ENCODE data around the gene LRMDA. TPM values are rescaled to one million over a fixed set of nuclear protein-coding genes. Genes with fewer than 3 reads are reported as not detected.

The LRMDA gene
- polyA plus RNA-seq, 3 donors = 39.8 to 59.6 (median 56.4) TPM

DNA sequence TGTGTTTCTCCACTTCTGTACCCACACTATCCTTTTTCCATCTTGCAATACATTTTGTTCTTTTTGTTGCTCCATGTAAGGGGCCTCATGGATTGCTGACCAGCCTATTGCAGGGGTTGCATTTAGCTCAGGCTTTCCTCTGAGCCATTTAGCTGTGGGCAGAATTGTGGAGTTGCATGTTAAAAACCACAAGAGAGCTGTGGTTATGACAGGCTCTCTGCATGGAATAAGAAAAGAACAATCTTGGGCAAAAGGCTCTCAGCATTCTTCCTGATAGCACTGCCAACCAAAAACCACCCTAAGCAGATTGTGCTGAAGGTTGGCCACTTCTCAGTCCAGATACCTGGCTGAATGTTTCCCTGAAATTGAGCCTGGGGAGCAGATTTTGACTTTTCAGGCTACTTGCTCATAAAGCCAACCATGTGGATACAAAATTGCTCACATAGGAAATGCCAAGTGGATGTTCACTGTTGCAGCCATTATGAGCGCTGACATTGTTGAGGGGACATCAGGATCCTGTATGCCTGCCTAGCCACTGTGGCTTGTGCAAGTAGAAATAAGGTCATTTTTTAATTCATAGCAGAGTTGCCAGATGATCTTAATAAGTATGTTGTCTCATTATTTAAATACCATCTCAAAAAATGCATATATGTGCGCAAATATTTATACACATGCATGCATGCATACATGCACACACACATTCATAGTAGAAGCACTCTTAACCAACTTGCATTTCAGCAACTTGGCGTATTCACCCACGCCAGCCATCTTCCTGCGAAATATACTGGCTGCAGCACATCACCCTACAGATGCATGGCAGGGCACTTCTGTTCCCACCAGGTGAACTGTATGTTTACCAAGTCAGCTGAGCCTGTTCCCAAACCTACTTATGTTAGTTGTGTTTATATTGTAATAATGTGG is 695.4 kb downstream of the LRMDA start:
- intact Hi-C loops (cut with micrococcal nuclease) = no loop called here
- no peak overlapping the region for H3K4me3 Mint-ChIP-seq
- no peak for DNase-seq

DNA sequence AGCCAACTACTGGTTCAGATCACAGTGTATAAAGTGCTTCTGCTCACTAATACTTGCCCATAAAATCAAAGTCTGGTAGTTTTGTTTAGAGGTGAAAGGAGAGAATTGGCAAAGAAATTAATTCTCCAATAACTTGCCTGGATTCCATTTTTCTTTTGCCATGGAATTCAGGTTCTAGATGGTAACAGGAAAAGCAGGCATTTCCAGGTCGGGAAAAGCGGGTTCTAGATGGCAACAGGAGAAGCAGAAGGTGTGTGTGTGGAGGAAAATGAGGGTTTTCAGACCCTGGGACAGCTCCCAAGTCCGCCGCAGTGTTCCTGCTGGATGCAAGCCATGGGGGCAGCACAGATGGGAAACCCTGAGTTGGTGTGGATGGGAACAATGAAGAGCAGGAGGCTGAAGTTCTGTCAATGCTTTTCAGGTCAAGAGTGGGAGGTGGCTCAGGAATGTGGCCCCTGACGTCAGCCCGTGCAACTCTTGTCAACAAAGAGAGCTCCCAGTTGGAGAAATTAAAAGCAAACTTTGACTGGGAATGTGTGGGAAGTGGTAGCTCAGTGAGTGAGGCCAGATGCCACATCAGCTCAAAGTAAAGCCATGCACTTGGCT is 696.7 kb downstream of the LRMDA start:
- Histone ChIP-seq H3K36me3 (replicated peaks in 1 of 2; ENCODE audit: control insufficient read depth in 1 of 2, insufficient read depth in 2 of 2, low read length in 2 of 2) (no peaks in the 10 kb centered on the region), H3K79me2 (ENCODE audit: insufficient read depth, low read length) (no peaks in the 10 kb centered on the region), H3K9ac (ENCODE audit: insufficient read depth, low read length, poor library complexity, severe bottlenecking) (no peak overlapping the region), H3K27me3 (ENCODE audit: control insufficient read depth in 2 of 2, insufficient read depth in 2 of 2, low read length in 2 of 2) (no peaks in the 10 kb centered on the region), H3K9me3 (replicated peaks in 1 of 2; ENCODE audit: control insufficient read depth in 1 of 2, insufficient read depth in 1 of 2, low read length in 2 of 2) (no peaks in the 10 kb centered on the region), H3K27ac (ENCODE audit: low read depth in 1 of 2, low read length in 2 of 2) (no peak overlapping the region), H4K20me1 (ENCODE audit: insufficient read depth, low read length) (no peaks in the 10 kb centered on the region), H3K4me3 (replicated peaks in 1 of 3; ENCODE audit: low read depth in 2 of 3, low read length in 3 of 3) (no peak overlapping the region), H3K4me2 (replicated peaks; ENCODE audit: extremely low read depth, low read length, poor library complexity, severe bottlenecking) (no peak overlapping the region), H2AFZ (ENCODE audit: insufficient read depth, low read depth, low read length, poor library complexity, severe bottlenecking) (no peak overlapping the region), H3K4me1 (ENCODE audit: control insufficient read depth in 1 of 2, insufficient read depth in 2 of 2, low read length in 2 of 2) (peaks cover 7 to 14% of the 10 kb centered on the region in 2 donors)
- H3K4me1 Mint-ChIP-seq = peaks cover 23% of the 10 kb centered on the region
- WGBS (ENCODE audit: insufficient coverage) = 96% methylated on average over 6 of the region's 6 CpGs
- H3K27ac Mint-ChIP-seq = no peak overlapping the region
- H3K36me3 Mint-ChIP-seq = peaks cover 0 to 4% of the 10 kb centered on the region in 2 donors
- H3K9me3 Mint-ChIP-seq = peaks cover 0 to 1% (median 0%) of the 10 kb centered on the region in 7 donors
- no peak for DNase-seq
- H3K27me3 Mint-ChIP-seq (ENCODE audit: low read depth in 3 of 3) = peaks cover 0 to 5% (median 3%) of the 10 kb centered on the region in 3 donors
- TF ChIP-seq, protein P1, sequence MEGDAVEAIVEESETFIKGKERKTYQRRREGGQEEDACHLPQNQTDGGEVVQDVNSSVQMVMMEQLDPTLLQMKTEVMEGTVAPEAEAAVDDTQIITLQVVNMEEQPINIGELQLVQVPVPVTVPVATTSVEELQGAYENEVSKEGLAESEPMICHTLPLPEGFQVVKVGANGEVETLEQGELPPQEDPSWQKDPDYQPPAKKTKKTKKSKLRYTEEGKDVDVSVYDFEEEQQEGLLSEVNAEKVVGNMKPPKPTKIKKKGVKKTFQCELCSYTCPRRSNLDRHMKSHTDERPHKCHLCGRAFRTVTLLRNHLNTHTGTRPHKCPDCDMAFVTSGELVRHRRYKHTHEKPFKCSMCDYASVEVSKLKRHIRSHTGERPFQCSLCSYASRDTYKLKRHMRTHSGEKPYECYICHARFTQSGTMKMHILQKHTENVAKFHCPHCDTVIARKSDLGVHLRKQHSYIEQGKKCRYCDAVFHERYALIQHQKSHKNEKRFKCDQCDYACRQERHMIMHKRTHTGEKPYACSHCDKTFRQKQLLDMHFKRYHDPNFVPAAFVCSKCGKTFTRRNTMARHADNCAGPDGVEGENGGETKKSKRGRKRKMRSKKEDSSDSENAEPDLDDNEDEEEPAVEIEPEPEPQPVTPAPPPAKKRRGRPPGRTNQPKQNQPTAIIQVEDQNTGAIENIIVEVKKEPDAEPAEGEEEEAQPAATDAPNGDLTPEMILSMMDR (IDR thresholded peaks at IDR 0.05) = no peak
- H3K4me3 Mint-ChIP-seq = no peak overlapping the region
- intact Hi-C loops (cut with micrococcal nuclease) = no loop called here

More for the DNA sequence above, 695.4 kb downstream of the LRMDA start:
- H3K27me3 Mint-ChIP-seq (ENCODE audit: low read depth in 3 of 3) = peaks cover 0 to 5% (median 3%) of the 10 kb centered on the region in 3 donors
- TF ChIP-seq, protein P1 (IDR thresholded peaks at IDR 0.05) = no peak
- WGBS (ENCODE audit: insufficient coverage) = no CpG with 5 or more reads among the region's 5 CpGs
- Histone ChIP-seq H3K36me3 (replicated peaks in 1 of 2; ENCODE audit: control insufficient read depth in 1 of 2, insufficient read depth in 2 of 2, low read length in 2 of 2) (no peaks in the 10 kb centered on the region), H3K27me3 (ENCODE audit: control insufficient read depth in 2 of 2, insufficient read depth in 2 of 2, low read length in 2 of 2) (no peaks in the 10 kb centered on the region), H3K27ac (ENCODE audit: low read depth in 1 of 2, low read length in 2 of 2) (no peak overlapping the region), H2AFZ (ENCODE audit: insufficient read depth, low read depth, low read length, poor library complexity, severe bottlenecking) (no peak overlapping the region), H3K4me3 (replicated peaks in 1 of 3; ENCODE audit: low read depth in 2 of 3, low read length in 3 of 3) (no peak overlapping the region), H4K20me1 (ENCODE audit: insufficient read depth, low read length) (no peaks in the 10 kb centered on the region), H3K4me1 (ENCODE audit: control insufficient read depth in 1 of 2, insufficient read depth in 2 of 2, low read length in 2 of 2) (peaks cover 7 to 14% of the 10 kb centered on the region in 2 donors), H3K4me2 (replicated peaks; ENCODE audit: extremely low read depth, low read length, poor library complexity, severe bottlenecking) (no peak overlapping the region), H3K9me3 (replicated peaks in 1 of 2; ENCODE audit: control insufficient read depth in 1 of 2, insufficient read depth in 1 of 2, low read length in 2 of 2) (no peaks in the 10 kb centered on the region), H3K79me2 (ENCODE audit: insufficient read depth, low read length) (no peaks in the 10 kb centered on the region), H3K9ac (ENCODE audit: insufficient read depth, low read length, poor library complexity, severe bottlenecking) (no peak overlapping the region)
- H3K36me3 Mint-ChIP-seq = peaks cover 0 to 4% of the 10 kb centered on the region in 2 donors
- peaks cover 0 to 1% (median 0%) of the 10 kb centered on the region in 7 donors for H3K9me3 Mint-ChIP-seq
- H3K4me1 Mint-ChIP-seq = peaks cover 23% of the 10 kb centered on the region
- H3K27ac Mint-ChIP-seq = no peak overlapping the region

Data from CD14-positive monocyte (primary cell).